Nephron progenitor cell (in vitro differentiated cells): ENCODE measurements around the gene ZSCAN9.

ENCODE experiments used
- DNase-seq: peaks from one replicate; pipeline ENCODE4 v3.0.0; 2021
- H3K27ac Mint-ChIP-seq: 2 replicates; pipeline ENCODE4 v1.8.0; 2021; ENCODE audit warnings: mild to moderate bottlenecking, moderate library complexity, mixed read lengths
- H3K27me3 Mint-ChIP-seq: 2 replicates; pipeline ENCODE4 v1.8.0; 2021; ENCODE audit warnings: mild to moderate bottlenecking, low read depth, mixed read lengths; ENCODE audit not compliant: poor library complexity
- H3K36me3 Mint-ChIP-seq: 2 replicates; pipeline ENCODE4 v1.8.0; 2021; ENCODE audit warnings: low read depth, mixed read lengths
- H3K4me1 Mint-ChIP-seq: 2 replicates; pipeline ENCODE4 v1.8.0; 2021; ENCODE audit warnings: mixed read lengths
- H3K4me3 Mint-ChIP-seq: 2 replicates; pipeline ENCODE4 v1.8.0; 2021; ENCODE audit warnings: mild to moderate bottlenecking, moderate library complexity, mixed read lengths
- H3K9me3 Mint-ChIP-seq: 2 replicates; pipeline ENCODE4 v1.8.0; 2021; ENCODE audit warnings: mild to moderate bottlenecking, moderate library complexity, mixed read lengths
- CTCF ChIP-seq: fragments of 200-600 bp; sonication (generic); IDR thresholded peaks from 2 replicates; pipeline ENCODE4 v1.5.0; 2021; ENCODE audit warnings: antibody characterized with exemption

ZSCAN9 gene

GRCh38 chr6:28225056-28225834 lies at the start of gene ZSCAN9:
ZSCAN9 (plus strand) TSS chr6:28225275; CDS start chr6:28227085, 1,810 bp downstream.
- Mint-ChIP-seq H3K4me1 (peaks cover 26% of the 10 kb centered on the region), H3K9me3 (peaks cover 13% of the 10 kb centered on the region), H3K27ac (peak within 1 kb of the TSS; percentile 89), H3K4me3 (peak within 1 kb of the TSS; percentile 99), H3K27me3 (peaks cover 43% of the 10 kb centered on the region), H3K36me3 (peaks cover 33% of the 10 kb centered on the region)
- peak; percentile 81 for DNase-seq
- TF ChIP-seq CTCF: no peak

GRCh38 chr6:28176373-28176772 lies 48.7 kb upstream of the ZSCAN9 start:
- H3K36me3 Mint-ChIP-seq: peaks cover 11% of the 10 kb centered on the region
- no peak overlapping the region for H3K27ac Mint-ChIP-seq
- TF ChIP-seq CTCF: no peak
- DNase-seq: no peak
- no peaks in the 10 kb centered on the region for H3K4me1 Mint-ChIP-seq
- peaks cover 43% of the 10 kb centered on the region for H3K27me3 Mint-ChIP-seq
- H3K9me3 Mint-ChIP-seq: peaks cover 28% of the 10 kb centered on the region
- H3K4me3 Mint-ChIP-seq: no peak overlapping the region

GRCh38 chr6:28182255-28182654 lies 42.8 kb upstream of the ZSCAN9 start:
- Mint-ChIP-seq H3K27ac (no peak overlapping the region), H3K4me3 (no peak overlapping the region), H3K27me3 (peaks cover 25% of the 10 kb centered on the region), H3K36me3 (no peaks in the 10 kb centered on the region), H3K4me1 (no peaks in the 10 kb centered on the region), H3K9me3 (peaks cover 64% of the 10 kb centered on the region)
- no peak for TF ChIP-seq CTCF
- DNase-seq: no peak

DNA sequence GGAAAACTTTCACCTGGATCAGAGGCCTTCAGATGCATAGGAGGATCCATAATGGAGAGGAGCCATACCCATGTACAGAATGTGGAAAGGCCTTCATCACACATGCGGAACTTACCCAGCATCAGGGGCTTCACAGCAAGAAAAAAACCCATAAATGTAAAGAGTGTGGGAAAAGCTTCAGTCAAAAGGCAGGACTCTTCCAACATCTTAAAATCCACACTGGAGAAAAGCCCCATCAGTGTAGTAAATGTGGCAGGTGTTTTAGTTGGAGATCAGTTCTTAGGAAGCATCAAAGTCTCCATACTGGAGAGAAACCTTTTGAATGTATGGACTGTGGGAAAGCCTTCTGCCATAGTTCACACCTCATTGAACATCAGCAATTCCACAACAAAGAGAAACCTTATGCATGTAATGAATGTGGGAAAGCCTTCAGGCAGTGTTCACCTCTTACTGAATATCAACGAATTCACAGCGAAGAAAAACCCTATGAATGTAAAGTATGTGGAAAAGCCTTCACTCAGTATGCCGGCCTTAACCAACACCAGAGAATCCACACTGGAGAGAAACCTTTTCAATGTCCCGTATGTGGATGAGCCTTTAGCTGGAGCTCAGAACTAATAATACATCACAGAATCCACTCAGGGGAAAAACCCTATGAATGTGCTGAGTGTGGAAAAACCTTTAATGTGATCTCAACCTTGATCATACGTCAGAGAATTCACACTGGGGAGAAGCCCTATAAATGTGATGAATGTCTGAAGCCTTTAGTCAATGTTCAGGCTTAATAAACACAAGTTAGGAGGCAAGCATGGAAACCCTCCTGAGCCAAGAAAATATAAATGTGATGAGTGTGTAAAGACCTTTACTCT lies 36.7 kb upstream of the ZSCAN9 start:
- H3K4me1 Mint-ChIP-seq: no peaks in the 10 kb centered on the region
- no peak overlapping the region for H3K4me3 Mint-ChIP-seq
- no peak for TF ChIP-seq CTCF
- H3K27ac Mint-ChIP-seq: no peak overlapping the region
- no peaks in the 10 kb centered on the region for H3K36me3 Mint-ChIP-seq
- no peak for DNase-seq
- H3K27me3 Mint-ChIP-seq: peaks cover 15% of the 10 kb centered on the region
- peaks cover 92% of the 10 kb centered on the region for H3K9me3 Mint-ChIP-seq

- Mint-ChIP-seq H3K36me3 (peaks cover 8% of the 10 kb centered on the region), H3K9me3 (peaks cover 59% of the 10 kb centered on the region), H3K27ac (no peak overlapping the region), H3K4me1 (no peaks in the 10 kb centered on the region), H3K27me3 (peaks cover 71% of the 10 kb centered on the region), H3K4me3 (no peak overlapping the region)
- DNase-seq: no peak
- TF ChIP-seq CTCF: no peak
These were observed 25.1 kb upstream of the ZSCAN9 start for GRCh38 chr6:28200020-28200419.
